OCI-LY7 (cell line): ENCODE measurements around the gene RNASE9. TPM values are rescaled to one million over a fixed set of nuclear protein-coding genes. Genes with fewer than 3 reads are reported as not detected.

Experiments
- BruUV-seq: library from RNA; stranded (reverse); fragments of 400-500 nt; replicated peaks from 2 replicates; lab custom pipeline; 2021; lab: Mats Ljungman, UMichigan
- CTCF ChIA-PET: fragments of 300-600 bp; sonication (Branson Sonifier 250); formaldehyde crosslinking; loops from one replicate; lab custom pipeline; 2022; ENCODE audit warnings: antibody characterized with exemption; ENCODE audit not compliant: unreplicated experiment; lab: Charles Lee
- POLR2A ChIA-PET: fragments of 300-600 bp; sonication (Branson Sonifier 250); formaldehyde crosslinking; loops from one replicate; lab custom pipeline; 2022; ENCODE audit warnings: antibody characterized with exemption; lab: Charles Lee
- DNase-seq: peaks from one replicate; pipeline ENCODE4 v3.0.0-alpha.2; 2015; ENCODE audit warnings: low spot score
- H2AFZ ChIP-seq: fragments of 200-600 bp; sonication (generic), shearing (Covaris generic); 2 replicates; pipeline ENCODE4 v1.6.1; 2014; ENCODE audit warnings: mild to moderate bottlenecking, antibody characterized with exemption, low read length, moderate library complexity
- H3K27ac ChIP-seq: fragments of 200-600 bp; sonication (generic); 2 replicates; pipeline ENCODE4 v1.5.1; 2014; ENCODE audit warnings: mixed run types, low read depth, mild to moderate bottlenecking, moderate library complexity, low read length, inconsistent platforms; ENCODE audit not compliant: poor library complexity, severe bottlenecking
- H3K36me3 ChIP-seq: fragments of 200-600 bp; sonication (generic); 2 replicates; pipeline ENCODE4 v1.6.1; 2014; ENCODE audit warnings: mild to moderate bottlenecking, antibody characterized with exemption, low read length, moderate library complexity, mixed read lengths; ENCODE audit not compliant: insufficient read depth
- H3K4me1 ChIP-seq: fragments of 200-600 bp; sonication (generic); 2 replicates; pipeline ENCODE4 v1.5.1; 2014; ENCODE audit warnings: mild to moderate bottlenecking, low read length; ENCODE audit not compliant: insufficient read depth, poor library complexity, severe bottlenecking
- H3K4me2 ChIP-seq: fragments of 200-600 bp; sonication (generic); 2 replicates; pipeline ENCODE4 v1.6.1; 2014; ENCODE audit warnings: mild to moderate bottlenecking, low read length
- H3K4me3 ChIP-seq: fragments of 200-600 bp; sonication (generic); 2 replicates; pipeline ENCODE4 v1.5.1; 2014; ENCODE audit warnings: mild to moderate bottlenecking, low read depth, low read length; ENCODE audit not compliant: poor library complexity, severe bottlenecking
- H3K79me2 ChIP-seq: fragments of 200-600 bp; sonication (generic); 2 replicates; pipeline ENCODE4 v1.6.1; 2016; ENCODE audit warnings: low read depth, mild to moderate bottlenecking, low read length, moderate library complexity, mixed read lengths; ENCODE audit not compliant: insufficient read depth
- H3K9me2 ChIP-seq: fragments of 200-600 bp; sonication (generic); 2 replicates; pipeline ENCODE4 v1.6.1; 2016; ENCODE audit warnings: mild to moderate bottlenecking, low read length, mixed read lengths; ENCODE audit not compliant: insufficient read depth
- H3K9me3 ChIP-seq: fragments of 200-600 bp; sonication (generic); 2 replicates; pipeline ENCODE4 v1.6.1; 2014; ENCODE audit warnings: mild to moderate bottlenecking, mixed run types, low read length, mixed read lengths
- H4K20me1 ChIP-seq: fragments of 200-600 bp; sonication (generic); 2 replicates; pipeline ENCODE4 v1.6.1; 2014; ENCODE audit warnings: mild to moderate bottlenecking, antibody characterized with exemption, low read length, moderate library complexity, mixed read lengths; ENCODE audit not compliant: insufficient read depth
- EZH2phosphoT487 ChIP-seq: fragments of 200-600 bp; sonication (generic); IDR thresholded peaks from 2 replicates; pipeline ENCODE4 v1.6.1; 2018; ENCODE audit warnings: low read depth, borderline replicate concordance, mild to moderate bottlenecking, mixed run types, antibody characterized with exemption, low read length, moderate library complexity, mixed read lengths
- intact Hi-C: fragments of 100-400 bp; cut with micrococcal nuclease; formaldehyde crosslinking; loops from one replicate; pipeline ENCODE4 v1.10.0; 2022; ENCODE audit not compliant: unreplicated experiment
- total RNA-seq, 2 experiments: library from RNA; depleted of rRNA in 1 of 2; stranded (reverse); fragments of >200 nt in 1 of 2; shearing (Covaris generic) in 1 of 2; gene quantifications; 2 replicates each; pipeline ENCODE4 v1.2.3, GENCODE V29; 2014 to 2022
- TF ChIP-seq, protein P1 (sequence below): fragments of 200-600 bp; sonication (generic); conservative IDR thresholded peaks from 2 replicates; pipeline ENCODE4 v1.5.1; 2014; ENCODE audit warnings: mild to moderate bottlenecking, antibody characterized with exemption, low read length, moderate library complexity, mixed read lengths

RNASE9 gene
- total RNA-seq, 2 experiments from 2014 or later: not detected

DNA sequence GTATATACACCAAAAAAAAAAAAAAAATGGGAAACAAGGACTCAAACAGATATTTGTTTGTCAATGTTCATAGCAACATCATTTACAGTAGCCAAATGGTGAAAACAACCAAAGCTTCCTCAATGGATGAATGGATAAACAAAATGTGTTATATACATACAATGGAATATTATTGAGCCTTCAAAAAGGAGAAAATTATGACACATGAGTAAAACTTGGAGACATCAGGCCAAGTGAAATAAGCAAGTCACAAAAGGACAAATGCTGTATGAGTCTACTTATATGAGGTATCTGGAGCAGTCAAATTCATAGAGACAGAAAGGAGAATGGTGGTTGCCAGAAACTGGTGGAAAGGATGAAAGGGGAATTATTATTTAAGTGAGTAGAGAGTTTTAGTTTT lies 7.8 kb downstream of the RNASE9 start:
- ChIA-PET CTCF (no interaction called here), POLR2A (interaction anchor here (0.7 kb wide), 1 partner anchor 61 kb away, joined by 4 read pairs; no protein-coding TSS in a partner anchor)
- Histone ChIP-seq H4K20me1 (no peaks in the 10 kb centered on the region), H3K36me3 (no peaks in the 10 kb centered on the region), H3K9me2 (no peaks in the 10 kb centered on the region), H3K79me2 (no peaks in the 10 kb centered on the region), H3K4me2 (no peak overlapping the region), H2AFZ (no peak overlapping the region), H3K9me3 (no peaks in the 10 kb centered on the region), H3K27ac (no peak overlapping the region), H3K4me3 (no peak overlapping the region), H3K4me1 (no peaks in the 10 kb centered on the region)
- no peak for TF ChIP-seq EZH2phosphoT487
- TF ChIP-seq, protein P1, sequence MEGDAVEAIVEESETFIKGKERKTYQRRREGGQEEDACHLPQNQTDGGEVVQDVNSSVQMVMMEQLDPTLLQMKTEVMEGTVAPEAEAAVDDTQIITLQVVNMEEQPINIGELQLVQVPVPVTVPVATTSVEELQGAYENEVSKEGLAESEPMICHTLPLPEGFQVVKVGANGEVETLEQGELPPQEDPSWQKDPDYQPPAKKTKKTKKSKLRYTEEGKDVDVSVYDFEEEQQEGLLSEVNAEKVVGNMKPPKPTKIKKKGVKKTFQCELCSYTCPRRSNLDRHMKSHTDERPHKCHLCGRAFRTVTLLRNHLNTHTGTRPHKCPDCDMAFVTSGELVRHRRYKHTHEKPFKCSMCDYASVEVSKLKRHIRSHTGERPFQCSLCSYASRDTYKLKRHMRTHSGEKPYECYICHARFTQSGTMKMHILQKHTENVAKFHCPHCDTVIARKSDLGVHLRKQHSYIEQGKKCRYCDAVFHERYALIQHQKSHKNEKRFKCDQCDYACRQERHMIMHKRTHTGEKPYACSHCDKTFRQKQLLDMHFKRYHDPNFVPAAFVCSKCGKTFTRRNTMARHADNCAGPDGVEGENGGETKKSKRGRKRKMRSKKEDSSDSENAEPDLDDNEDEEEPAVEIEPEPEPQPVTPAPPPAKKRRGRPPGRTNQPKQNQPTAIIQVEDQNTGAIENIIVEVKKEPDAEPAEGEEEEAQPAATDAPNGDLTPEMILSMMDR: no peak
- no peak for DNase-seq
- intact Hi-C loops: no loop called here
- no TSS peak for BruUV-seq

DNA sequence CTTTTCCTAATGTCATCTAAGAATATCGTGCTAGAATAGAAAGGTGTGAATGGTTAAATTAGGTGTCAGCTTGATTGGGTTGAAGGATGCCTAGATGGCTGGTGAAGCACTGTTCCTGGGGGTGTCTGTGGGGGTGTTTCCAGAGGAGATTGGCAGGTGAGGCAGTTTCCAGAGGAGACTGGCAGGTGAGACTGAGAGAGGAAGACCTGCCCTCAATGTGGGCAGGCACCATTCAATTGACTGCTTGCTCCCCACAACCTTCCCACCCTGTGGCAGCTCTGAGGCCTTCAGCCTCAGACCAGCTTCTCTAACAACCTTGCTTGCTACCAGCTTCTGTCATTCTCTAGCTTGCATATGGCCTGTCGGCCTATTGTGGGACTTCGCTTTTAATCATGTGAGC lies 9.2 kb downstream of the RNASE9 start:
- TF ChIP-seq EZH2phosphoT487: no peak
- TF ChIP-seq, protein P1: no peak
- no peaks in the 10 kb centered on the region for H3K36me3 ChIP-seq
- ChIA-PET POLR2A (interaction anchor here (1.2 kb wide), 1 partner anchor 73 kb away, joined by 3 read pairs; no protein-coding TSS in a partner anchor), CTCF (no interaction called here)
- H2AFZ ChIP-seq: no peak overlapping the region
- no peak overlapping the region for H3K4me3 ChIP-seq
- no peaks in the 10 kb centered on the region for H4K20me1 ChIP-seq
- no TSS peak for BruUV-seq
- no peaks in the 10 kb centered on the region for H3K9me2 ChIP-seq
- DNase-seq: no peak
- H3K27ac ChIP-seq: no peak overlapping the region
- no peaks in the 10 kb centered on the region for H3K4me1 ChIP-seq
- H3K79me2 ChIP-seq: no peaks in the 10 kb centered on the region
- no peaks in the 10 kb centered on the region for H3K9me3 ChIP-seq
- no peak overlapping the region for H3K4me2 ChIP-seq
- intact Hi-C loops: no loop called here

DNA sequence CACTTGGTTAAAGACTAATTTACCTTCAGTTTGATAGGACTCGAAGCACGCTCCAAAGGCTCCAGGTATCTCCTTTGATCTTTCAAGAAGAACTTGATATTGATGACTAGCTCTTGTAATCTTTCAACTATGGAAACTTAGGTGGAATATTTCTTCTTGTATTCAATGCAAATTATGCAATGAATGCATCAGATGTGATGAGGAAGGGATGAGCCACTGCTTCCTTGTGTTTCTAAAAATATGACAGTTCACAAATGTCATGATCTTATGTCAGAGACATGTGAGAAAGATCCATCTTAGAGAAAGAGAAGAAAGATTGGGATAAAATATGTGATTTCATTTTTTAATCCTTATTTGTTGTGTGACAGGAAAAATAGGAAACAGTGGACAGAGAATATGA lies 9.9 kb downstream of the RNASE9 start:
- no peak overlapping the region for H2AFZ ChIP-seq
- no peak for DNase-seq
- no peaks in the 10 kb centered on the region for H3K4me1 ChIP-seq
- no TSS peak for BruUV-seq
- ChIA-PET POLR2A (interaction anchor here (1.2 kb wide), 1 partner anchor 72 kb away, joined by 3 read pairs; no protein-coding TSS in a partner anchor), CTCF (no interaction called here)
- no peaks in the 10 kb centered on the region for H4K20me1 ChIP-seq
- intact Hi-C loops: no loop called here
- no peaks in the 10 kb centered on the region for H3K36me3 ChIP-seq
- H3K27ac ChIP-seq: no peak overlapping the region
- H3K4me2 ChIP-seq: no peak overlapping the region
- H3K79me2 ChIP-seq: no peaks in the 10 kb centered on the region
- no peaks in the 10 kb centered on the region for H3K9me3 ChIP-seq
- H3K4me3 ChIP-seq: no peak overlapping the region
- H3K9me2 ChIP-seq: no peaks in the 10 kb centered on the region
- TF ChIP-seq, protein P1: no peak
- no peak for TF ChIP-seq EZH2phosphoT487
